Activated CD8-positive, alpha-beta memory T cell treated with anti-CD3 and anti-CD28 coated beads, Interleukin-2, amount 50 U/mL, for 1 hour (primary cell): ENCODE results near the gene SLC16A8.
"Not testable (repeated sequence)": the region's sequence is repeated elsewhere in the genome, so short reads cannot be mapped to it uniquely, and the experiment has no call there.

Experiments
- DNase-seq: peaks from one replicate; pipeline ENCODE4 v3.0.0-alpha.2; 2020; ENCODE audit errors: extremely low read depth

The SLC16A8 gene

DNA sequence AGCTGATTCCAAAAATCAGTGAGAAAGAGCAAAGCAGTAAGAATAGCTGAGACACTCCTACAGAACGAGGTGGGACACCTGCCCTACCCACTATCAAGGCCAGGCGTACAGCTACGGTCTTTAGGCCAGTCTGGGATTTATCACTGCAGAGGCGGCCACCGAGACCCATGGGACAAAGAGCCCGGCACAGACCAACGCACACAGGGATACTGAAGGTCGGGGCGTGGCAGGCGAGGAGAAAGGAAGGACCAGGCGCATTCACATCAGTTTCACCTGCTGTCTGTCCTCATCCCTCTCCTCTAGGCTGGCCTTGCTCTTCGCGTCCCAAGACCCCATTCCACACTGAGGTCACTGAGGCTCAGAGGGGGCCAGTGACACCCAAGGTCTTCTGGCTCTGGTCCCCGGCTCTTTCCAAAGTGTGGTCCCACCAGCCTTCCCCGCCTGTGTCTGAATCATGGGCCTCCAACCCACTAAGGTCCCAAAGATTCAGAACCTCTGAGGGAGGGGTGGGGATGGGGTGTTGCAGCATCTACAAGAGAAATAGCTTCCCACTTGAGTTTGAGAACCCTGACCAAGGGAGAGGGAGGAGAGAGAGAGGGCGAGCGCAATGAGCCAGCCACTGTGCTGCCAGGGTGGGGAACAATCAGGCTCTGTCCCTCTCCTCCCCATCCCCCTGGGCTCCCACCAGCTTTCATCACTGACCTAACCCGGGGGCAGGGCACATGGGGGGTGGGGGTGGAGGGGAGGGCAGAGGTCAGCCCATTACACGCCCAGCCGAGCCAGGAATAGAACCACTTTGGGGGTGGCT lies 34.0 kb downstream of the SLC16A8 start:
- no peak for DNase-seq

GRCh38 chr22:38046070-38046748 lies 37.8 kb downstream of the SLC16A8 start:
- DNase-seq = no peak

DNA sequence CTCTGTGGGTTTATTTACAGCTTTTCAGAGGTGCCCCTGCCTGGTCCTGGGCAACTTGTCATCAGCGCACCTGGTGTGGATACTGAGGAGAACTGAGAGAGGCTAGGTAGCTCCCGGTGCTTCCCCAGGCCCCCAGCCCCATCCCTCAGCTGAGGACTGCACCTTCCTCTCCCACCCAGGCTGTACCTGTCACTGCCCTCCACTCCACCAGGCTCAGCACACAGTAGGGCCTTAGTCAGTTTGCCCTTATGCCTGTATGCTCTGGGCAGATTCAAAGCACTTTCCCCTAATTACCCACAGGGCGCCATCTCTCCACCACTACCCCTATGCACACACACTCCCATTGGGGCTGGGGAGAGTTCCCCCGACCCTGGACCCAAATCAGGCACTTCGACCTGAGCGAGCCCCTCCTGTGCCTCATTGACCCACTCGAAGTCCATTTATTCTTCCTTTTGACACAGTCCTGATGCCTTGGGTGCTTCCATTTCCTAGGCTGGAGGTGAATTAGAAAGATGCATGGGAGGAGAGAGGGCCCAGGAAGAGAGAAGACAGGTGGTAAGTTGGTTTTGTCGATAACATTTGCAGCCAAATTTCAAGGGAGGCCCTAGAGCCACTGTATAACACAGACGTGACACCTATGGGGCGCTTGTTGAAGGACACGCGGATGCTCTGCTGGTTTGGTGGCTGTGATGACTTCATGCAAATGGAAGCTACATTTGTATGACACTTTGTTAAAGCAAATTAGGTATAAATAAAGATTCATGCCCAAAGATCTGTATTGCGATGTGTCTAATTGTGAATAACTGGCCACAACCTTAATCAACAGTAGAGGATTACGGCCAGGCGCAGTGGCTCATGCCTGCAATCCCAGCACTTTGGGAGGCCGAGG lies 40.6 kb downstream of the SLC16A8 start:
- DNase-seq = no peak

GRCh38 chr22:38042488-38042790 lies 41.5 kb downstream of the SLC16A8 start:
- DNase-seq = no peak

- DNase-seq = no peak
Observed at GRCh38 chr22:38041760-38042487, 42.1 kb downstream of the SLC16A8 start.

GRCh38 chr22:38040953-38041759 lies 42.8 kb downstream of the SLC16A8 start:
- no peak for DNase-seq

DNA sequence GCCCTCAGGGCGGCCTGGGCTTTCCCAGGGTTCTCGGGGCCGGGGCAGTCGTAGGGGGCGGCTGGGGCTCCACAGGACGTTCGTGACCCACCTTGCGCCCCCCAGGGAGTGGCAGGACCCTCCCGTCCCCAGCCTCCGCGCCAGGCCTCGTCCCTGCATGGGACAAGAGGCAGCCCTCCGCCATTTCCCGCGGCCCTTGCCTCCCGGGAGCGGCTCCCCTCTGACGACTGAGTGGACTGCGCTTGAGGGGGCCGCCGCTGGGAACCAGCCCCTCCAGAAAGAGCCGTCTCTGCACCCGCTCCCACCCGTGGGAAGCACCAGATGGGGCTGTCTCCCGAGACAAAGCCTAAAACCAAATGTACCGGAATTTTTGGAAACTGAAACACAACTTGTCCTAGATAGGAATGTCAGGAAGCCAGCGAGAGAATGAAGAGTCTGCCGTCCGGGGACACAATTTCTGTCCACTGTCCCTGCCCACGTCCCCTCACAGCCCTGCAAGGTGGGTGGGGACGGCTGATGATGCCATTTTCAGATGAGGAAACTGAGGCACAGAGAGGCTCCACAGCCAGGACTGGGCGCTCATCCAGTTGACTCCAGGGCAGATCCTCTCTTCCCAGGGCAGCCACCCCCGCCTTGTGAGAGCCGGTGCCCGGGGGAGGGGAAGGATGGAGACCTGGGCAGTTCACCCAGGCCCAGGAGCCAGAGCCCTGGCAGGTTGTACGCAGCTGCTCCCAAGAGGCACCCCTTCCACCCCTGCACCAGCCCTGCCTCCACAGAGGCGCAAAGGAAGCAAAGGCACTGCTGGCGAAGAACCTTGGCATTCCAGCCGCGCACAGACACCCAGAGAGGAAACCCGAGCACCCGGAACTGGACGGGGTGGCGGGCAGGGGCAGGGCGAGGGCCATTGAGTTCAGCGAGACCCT lies 44.8 kb downstream of the SLC16A8 start:
- no peak for DNase-seq

GRCh38 chr22:38038426-38038825 lies 45.6 kb downstream of the SLC16A8 start:
- DNase-seq = no peak

DNA sequence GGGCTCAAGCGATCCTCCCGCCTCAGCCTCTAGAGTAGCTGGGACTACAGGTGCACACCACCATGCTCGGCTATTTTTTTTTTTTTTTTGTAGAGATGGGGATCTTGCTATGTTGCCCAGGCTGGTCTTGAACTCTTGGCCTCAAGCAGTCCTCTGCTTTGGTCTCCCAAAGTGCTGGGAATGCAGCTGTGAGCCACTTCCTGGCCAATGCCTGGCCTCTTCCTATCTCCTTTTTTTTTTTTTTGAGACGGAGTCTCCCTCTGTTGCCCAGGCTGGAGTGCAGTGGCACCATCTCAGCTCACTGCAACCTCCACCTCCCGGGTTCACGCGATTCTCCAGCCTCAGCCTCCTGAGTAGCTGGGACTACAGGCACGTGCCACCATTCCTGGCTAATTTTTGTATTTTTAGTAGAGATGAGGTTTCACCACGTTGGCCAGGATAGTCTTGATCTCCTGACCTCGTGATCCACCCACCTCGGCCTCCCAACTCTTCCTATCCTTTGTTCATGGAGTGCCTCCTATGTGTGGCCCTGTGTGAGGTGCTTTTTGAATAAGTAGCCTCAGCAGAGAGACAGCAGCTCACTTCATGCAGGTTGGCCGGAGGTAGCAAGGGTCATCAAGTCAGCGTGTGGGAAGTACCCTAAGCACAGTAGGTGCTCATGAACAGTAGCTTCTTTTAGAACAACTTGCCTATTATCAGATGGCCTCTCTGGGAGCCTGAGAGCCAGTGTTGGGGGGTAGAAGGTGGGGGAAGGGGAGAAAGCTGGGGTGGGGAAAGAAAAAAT lies 46.4 kb downstream of the SLC16A8 start:
- not testable (repeated sequence) for DNase-seq

- DNase-seq = no peak
Observed at GRCh38 chr22:38036392-38037062, 47.5 kb downstream of the SLC16A8 start.

- DNase-seq = no peak
Observed at GRCh38 chr22:38035530-38035885, 48.5 kb downstream of the SLC16A8 start.

DNA sequence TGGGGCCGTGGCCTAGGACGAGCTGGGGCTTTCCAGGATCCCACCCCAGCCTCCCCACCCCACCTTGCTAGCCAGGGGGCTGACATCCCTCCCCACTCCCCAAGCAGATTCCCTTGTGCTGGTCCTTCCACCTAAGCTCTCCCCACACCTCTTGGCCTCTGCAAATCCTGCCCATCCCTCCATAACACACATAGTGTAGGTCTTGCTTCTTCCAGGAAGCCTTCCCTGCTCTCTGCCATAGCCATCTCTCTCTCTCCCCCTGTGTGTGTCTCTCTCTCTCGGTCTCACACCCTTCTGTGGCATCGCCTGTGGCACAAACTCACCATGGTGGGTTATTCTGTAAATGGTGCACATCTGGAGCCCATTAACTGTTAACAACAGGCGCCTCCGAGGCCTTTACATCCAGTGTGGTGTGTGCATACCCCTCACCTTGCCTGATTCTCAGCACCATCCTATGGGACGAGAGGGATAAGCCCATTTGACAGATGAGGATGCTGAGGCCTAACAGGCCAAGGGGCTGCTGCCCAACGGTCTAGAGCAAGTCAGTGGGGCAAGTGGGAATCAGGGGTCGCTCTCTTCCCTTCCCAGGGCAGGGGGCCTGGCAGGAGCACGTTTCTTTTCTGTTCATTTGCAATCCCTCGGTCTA lies 49.0 kb downstream of the SLC16A8 start:
- DNase-seq = no peak

DNA sequence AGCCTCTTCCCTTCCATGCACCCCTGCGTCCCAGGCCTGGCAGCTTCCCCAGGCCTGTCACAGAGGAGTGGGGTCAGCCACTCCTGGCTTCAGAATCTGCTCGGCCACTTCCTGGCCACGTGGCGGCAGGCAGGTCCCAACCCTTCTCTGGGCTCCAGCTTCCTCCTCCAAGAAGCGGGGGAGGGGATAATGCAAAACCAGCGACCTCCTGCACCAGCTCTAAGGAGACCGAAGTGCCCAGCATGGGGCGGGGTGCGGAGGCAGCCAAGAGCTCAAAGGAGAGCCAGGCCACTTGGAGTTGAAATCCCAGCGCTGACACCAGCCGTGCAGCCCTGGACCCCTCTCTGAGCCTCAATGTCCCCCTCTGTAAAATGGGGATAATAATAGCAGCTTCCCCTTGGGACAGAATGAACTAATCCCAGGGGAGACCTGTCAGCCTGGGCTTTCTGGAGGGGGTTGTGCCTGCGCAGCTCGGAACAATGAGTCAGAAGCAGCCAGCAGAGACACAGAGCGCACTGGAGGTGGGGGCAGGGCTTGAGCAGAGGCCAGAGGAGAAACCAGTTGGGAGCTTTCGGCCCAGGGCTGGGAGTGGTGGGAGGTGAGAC lies 49.6 kb downstream of the SLC16A8 start:
- no peak for DNase-seq

DNA sequence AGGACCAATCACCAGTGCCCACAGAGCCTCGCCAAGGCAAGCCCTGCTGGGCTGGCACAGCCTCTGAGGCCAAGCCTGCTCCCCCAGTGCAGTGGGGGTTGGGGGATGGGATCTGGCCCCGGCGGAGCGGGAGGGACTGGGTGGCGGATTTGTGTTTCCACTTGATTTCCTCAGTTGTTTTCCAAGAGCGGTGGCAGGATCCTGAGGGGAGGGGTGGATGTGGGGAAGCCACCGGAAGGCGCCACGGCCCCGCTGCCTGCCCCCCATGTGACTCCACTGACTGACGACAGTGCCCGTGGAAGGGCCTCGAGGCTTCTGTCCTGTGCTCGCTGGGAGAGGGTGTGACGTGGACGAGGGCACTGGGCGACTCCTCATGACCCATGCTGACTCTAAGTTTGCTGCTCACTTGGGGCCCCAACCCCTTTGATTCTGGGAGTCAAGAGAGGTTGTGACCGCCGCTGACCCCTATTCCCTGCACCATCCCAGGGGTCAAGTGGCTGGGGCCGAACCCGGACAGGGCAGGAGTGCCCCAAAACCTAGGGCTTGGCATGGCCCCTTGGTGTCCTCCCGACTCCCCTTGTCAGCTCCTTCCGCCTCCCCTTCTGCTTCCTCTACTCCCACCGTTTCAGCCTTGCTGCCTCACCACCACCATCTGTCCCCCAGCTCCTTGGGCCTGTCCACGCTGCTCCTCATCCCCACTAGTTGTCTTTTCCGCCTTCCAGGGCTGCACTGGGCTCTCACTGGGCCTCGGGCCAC lies 50.3 kb downstream of the SLC16A8 start:
- DNase-seq = no peak

DNA sequence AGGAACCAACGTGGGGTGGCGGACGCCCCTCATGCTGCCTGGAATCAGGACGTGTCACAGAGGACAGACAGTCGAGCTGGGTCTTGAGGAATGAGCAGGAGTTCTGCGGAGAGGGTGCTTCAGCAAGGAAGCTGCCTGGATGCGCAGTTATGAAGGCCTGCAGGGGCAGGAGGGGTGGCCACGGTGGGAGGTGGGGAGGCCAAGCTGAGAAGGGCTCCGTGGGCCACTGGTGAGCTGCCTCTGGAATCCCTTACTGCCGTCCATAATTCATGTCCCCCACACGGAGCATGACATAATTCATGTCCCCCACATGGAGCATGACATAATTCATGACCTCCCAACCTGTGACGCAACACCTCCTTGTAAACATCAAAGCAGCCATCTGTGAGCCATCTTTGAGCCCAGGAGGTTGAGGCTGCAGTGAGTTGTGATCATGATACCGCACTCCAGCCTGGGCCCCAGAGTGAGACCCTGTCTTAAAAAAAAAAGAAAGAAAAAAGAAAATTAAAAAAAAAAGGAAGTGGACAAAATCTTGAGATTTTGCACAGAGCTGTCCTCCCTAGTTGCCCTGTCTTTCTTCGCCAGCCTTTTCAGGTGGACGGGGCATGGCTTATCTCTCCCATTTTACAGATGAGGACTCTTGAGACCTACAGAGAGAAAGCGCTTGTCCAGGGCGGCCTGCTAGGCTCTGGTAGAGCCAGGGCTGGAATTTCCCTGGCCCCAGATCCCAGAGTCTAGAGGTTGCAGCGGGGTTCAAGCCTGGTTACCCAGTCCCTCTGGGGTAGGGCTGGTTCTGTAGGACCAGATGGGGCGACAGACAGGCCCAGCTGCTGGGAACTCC lies 51.1 kb downstream of the SLC16A8 start:
- no peak for DNase-seq

DNA sequence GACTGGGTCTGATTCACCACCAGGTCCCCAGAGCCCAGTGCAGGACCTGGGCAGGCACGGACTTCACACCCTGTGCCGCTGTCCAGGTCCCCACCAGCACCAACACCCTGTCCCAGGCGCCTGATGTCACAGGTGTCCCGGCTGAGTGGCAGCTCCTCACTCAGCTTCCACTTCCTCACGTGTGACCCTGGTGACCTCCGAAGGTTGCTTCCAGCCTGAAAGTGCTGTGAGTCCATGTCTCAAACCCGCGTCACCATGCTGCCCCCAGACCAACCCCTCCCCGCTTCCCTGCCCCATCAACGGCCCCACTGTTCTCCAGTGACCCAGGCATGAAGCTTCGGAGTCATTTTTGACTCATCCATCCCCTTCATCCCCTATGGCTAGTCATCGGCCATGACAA lies 52.5 kb downstream of the SLC16A8 start:
- no peak for DNase-seq
